HuH-7.5 (cell line): Measurements from ENCODE around the gene TRIM38.
"Not testable (repeated sequence)": the region's sequence is repeated elsewhere in the genome, so short reads cannot be mapped to it uniquely, and the experiment has no call there.

ENCODE experiments used
- DNase-seq: peaks from one replicate; pipeline ENCODE4 v3.0.0; 2011; ENCODE audit warnings: low spot score

TRIM38 gene

GRCh38 chr6:25962149-25963127, at the start of gene TRIM38:
Gene TRIM38, plus strand, starts transcription at chr6:25962802. Its CDS starts 3,721 bp downstream, at chr6:25966523.
- no peak for DNase-seq

- DNase-seq, result no peak
Measured at GRCh38 chr6:25913741-25914140, 48.9 kb upstream of the TRIM38 start.

GRCh38 chr6:25916330-25916729, 46.3 kb upstream of the TRIM38 start:
- DNase-seq, result no peak

GRCh38 chr6:25916789-25917490, 45.7 kb upstream of the TRIM38 start:
- no peak for DNase-seq

- no peak for DNase-seq
Measured at GRCh38 chr6:25918083-25918683, 44.4 kb upstream of the TRIM38 start.

GRCh38 chr6:25919657-25920056, 42.9 kb upstream of the TRIM38 start:
- no peak for DNase-seq

- no peak for DNase-seq
Measured at GRCh38 chr6:25921525-25922203, 40.9 kb upstream of the TRIM38 start.

- DNase-seq, result no peak
Measured at GRCh38 chr6:25922301-25922700, 40.3 kb upstream of the TRIM38 start.

- DNase-seq, result no peak
Measured at GRCh38 chr6:25925876-25926275, 36.7 kb upstream of the TRIM38 start.

GRCh38 chr6:25927178-25927577, 35.4 kb upstream of the TRIM38 start:
- no peak for DNase-seq

- DNase-seq, result no peak
Measured at GRCh38 chr6:25927756-25928216, 34.8 kb upstream of the TRIM38 start.

- no peak for DNase-seq
Measured at GRCh38 chr6:25928562-25929324, 33.9 kb upstream of the TRIM38 start.

- not testable (repeated sequence) for DNase-seq
Measured at GRCh38 chr6:25929785-25930184, 32.8 kb upstream of the TRIM38 start.

GRCh38 chr6:25930532-25931410, 31.8 kb upstream of the TRIM38 start, which contains the start of gene SLC17A2:
Gene SLC17A2, minus strand, starts transcription at chr6:25930691. Its CDS starts 4,895 bp downstream, at chr6:25925796.
- no peak for DNase-seq

- DNase-seq, result no peak
Measured at GRCh38 chr6:25931411-25931709, 31.2 kb upstream of the TRIM38 start.

GRCh38 chr6:25934156-25934555, 28.4 kb upstream of the TRIM38 start:
- DNase-seq, result no peak

- no peak for DNase-seq
Measured at GRCh38 chr6:25934735-25935313, 27.8 kb upstream of the TRIM38 start.

GRCh38 chr6:25935953-25936352, 26.6 kb upstream of the TRIM38 start:
- DNase-seq, result no peak

- DNase-seq, result no peak
Measured at GRCh38 chr6:25939593-25939992, 23.0 kb upstream of the TRIM38 start.
